ENCODE results near the gene LRRK2.
A peak's percentile ranks its signal among the peaks of the same experiment; 100 is the strongest.
"Not testable (repeated sequence)": the region's sequence is repeated elsewhere in the genome, so short reads cannot be mapped to it uniquely, and the experiment has no call there.

The LRRK2 gene

DNA sequence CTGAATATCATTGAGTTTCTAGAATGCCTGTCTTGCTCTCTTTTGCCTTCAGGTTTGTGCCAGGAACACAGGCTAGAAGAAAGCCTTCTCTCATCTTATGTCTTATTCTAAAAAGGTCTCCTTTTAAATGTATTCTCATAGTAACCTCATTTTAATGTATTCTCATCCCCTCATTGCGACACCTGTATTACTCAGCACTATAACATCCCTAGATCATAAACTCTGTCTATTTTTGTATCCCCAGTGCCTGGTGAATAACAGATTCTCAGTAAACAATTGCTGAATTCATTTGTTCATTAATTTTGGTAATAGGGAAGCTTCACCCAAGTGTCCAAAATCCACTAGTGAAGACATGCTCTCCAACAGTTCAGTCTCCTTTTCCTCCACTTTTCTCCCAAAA is 8.8 kb upstream of the LRRK2 start:
- peak; percentile 19 for DNase-seq

DNA sequence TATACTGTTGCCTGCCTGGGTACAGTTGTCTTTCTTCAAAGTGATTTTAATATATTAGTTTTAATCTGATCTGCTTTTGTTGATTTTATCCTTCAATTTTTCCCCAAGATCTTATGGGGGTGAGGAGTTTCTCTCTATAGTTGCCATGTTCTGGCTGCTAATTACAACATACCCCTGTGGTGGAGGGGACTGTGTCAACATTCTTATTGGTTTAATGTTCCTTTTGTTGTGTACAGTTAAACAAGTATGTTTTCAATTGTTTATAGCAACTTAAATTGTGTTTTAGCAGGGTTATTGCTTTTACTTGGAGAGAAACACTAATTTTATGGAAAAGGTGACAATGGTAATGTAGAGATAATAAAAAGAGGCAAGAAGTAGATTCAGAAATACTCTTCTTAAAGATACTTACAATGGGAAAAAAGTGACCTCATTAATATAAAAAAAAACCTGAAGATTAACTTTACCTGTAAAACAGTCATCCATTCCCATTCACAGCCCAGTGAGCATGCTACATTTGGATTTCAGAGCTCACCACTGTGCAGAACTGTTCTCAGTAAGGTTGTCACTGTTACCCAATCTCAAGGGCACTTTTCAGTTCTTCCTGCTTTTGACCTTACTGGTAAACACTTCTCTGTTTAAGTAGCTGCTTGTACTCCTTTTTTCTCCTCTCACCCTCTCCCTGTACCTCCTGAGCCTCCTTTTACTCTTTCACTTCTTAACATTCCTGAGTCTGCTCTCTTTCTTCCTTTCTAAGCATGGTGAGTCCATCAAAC is 8.1 kb upstream of the LRRK2 start:
- DNase-seq, result no peak

DNA sequence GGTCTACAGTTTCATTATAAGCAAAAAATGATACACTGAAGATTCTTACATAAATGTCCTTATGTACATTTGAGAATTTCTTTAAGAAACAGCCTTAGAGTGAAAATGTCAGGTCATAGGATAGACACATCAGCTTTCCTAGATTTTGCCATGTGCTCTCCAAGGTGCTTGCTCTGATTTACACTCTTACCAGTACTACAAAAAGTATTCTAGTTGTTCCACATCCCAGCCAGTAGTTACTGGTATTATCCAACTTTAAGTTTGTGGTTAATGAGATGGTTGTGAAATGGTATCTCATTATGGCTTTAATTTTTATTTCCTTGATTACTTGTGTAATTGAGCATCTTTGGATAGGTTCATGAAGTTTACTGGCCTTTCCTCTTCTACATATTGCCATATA is 5.0 kb upstream of the LRRK2 start:
- no peak for DNase-seq

GRCh38 chr12:40222247-40222646 is 2.5 kb upstream of the LRRK2 start:
- no peak for DNase-seq

DNA sequence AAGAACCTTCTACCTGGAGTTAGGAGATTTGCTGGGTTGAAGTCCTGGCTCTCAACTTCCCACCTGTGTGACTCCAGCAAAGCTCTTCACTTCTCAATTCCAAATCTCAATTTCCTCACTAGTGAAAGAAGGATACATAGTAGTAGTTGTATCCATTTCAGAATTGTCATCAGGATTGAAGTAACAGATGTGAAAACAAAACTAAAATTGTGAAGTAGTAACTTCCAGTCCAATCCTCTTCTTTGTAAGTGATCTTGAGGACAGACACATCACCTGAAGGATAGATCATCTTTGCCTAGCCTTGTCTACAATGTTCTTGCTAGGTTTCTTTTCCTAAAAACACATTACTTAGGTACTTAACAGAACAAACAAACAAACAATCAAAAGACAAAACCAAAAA is 1.2 kb upstream of the LRRK2 start:
- DNase-seq, result no peak

DNA sequence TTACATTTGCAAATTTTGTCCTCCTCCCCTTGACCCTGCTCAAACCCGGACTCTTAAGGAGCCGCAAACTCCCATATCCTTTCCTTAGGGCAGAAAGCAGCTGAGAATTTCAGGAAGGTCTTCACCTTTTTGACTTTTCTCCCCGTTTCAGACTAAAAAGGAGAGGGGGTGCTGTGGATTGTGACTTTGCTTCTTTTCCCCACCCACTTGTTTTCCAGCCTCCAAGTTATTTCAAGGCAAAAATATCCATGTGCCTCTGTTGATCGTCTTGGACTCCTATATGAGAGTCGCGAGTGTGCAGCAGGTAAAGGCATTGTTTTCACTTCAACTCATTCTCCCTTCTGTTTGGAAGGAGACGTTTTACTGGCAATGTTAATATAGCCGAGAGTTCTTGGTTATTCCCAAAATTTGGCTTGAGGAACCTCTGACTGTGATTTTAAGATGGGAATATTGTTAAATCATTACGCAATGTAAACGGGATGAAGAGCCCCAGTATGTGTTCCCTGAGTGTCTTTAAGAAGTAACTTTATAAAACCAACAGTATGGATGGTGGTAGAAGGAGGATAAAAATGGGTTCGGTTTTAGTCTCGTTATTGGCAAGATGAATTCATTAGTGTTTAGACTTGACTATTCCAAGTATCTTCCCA is 663 bp downstream of the LRRK2 start:
- no peak for DNase-seq

- DNase-seq, result no peak
These were observed 1.3 kb downstream of the LRRK2 start for GRCh38 chr12:40225984-40226602.

- peak; percentile 56 for DNase-seq
These were observed 1.9 kb downstream of the LRRK2 start for GRCh38 chr12:40226705-40227104.

DNA sequence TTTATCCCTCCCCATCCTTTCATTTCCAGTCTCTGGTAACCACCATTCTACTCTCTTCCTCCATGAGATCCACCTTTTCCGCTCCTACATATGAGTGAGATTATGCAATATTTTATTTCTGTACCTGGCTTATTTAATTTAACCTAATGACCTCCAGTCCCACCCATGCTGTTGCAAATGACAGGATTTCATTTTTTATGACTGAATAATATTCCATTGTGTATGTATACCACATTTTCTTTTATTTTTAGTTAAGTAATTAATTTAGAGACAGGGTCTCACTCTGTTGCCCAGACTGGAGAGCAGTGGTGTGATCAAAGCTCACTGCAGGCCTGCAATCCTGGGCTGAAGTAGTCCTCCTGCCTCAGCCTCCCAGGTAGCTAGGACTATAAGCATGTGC is 2.6 kb downstream of the LRRK2 start:
- no peak for DNase-seq

- DNase-seq, result no peak
These were observed 3.9 kb downstream of the LRRK2 start for GRCh38 chr12:40228727-40229126.

- DNase-seq, result no peak
These were observed 5.2 kb downstream of the LRRK2 start for GRCh38 chr12:40229690-40230651.

- no peak for DNase-seq
These were observed 7.8 kb downstream of the LRRK2 start for GRCh38 chr12:40232602-40233001.

DNA sequence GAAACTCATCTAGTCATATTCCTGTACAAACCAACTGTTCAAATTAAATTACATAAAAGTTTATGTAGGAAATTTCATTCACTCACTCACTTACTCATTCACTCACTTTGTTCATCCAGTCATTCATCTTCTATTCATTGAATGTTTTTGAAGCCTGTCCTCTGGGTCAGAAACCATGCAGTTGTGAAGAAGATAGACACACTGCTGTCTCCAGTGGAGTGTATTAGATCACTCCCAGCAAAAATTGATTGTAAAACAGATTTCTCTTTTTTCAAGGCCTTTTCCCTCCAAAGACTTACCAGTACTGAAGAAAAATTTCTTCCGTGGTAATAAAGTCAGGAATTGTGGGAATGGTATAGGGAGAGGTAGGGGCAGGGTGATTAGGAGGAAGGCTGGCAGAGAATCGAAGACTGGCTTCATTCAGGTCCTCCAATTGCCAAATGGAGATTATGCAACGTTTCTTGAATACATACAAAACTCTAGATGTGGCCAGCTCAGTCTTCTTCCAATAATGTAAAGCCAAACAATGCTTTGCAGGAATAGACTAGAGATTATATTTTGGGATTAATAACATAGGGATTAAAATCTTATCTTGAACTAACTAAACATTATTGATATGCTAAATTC is 9.1 kb downstream of the LRRK2 start:
- DNase-seq, result no peak

GRCh38 chr12:40236357-40236850 is 11.6 kb downstream of the LRRK2 start:
- no peak for DNase-seq

DNA sequence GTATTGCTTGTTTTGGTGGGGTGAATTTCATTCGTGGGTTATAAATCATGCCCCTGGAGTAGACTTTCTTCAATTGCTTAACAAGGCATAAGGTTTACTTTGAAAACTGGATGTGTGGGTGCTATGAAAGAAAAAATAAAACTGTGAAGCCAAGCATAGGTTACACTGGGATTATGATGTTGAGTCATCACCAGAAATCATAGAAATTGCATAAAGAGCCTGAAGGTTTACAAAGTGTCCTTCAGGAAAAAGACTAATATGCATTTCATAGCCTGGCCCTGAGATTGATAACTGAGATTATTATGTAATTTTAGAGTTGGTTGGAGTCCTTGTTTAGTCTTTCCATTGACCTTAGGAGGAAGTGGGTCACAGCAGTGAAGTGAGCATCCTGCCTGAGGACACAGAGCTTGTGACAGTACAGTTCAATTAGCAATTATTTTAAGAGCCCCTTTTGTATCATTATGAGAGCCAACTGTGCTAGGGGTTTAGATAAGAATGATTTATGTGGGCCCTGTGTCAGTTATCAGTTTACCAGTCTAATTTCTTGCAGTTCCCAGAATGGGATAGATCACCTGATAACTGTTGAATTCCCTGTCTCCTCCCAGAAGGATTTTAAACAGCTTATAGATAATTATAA is 13.6 kb downstream of the LRRK2 start:
- peak; percentile 18 for DNase-seq

GRCh38 chr12:40238979-40239378 is 14.2 kb downstream of the LRRK2 start:
- DNase-seq, result no peak

GRCh38 chr12:40240779-40241178 is 16.0 kb downstream of the LRRK2 start:
- no peak for DNase-seq

GRCh38 chr12:40241741-40242140 is 16.9 kb downstream of the LRRK2 start:
- DNase-seq, result no peak

GRCh38 chr12:40244526-40245156 is 19.8 kb downstream of the LRRK2 start:
- not testable (repeated sequence) for DNase-seq

DNA sequence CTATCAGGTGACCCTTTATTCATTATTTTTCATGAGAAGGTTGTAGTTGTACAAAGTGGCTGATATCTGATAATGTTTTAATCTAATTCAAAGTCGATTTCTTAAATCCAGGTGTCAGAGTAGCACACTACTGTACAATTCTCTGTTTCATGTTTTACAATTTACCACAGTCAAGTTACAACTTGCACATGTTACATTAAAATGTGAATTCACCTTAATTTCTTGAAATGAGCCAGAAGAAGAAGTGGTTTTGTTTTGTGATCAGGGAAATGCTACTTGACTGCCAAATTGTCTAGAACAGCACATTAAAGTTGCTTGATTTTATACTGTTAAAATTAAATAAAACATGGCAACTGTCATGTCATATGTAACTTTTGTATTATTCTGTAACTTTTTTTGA is 23.2 kb downstream of the LRRK2 start:
- DNase-seq, result no peak

DNA sequence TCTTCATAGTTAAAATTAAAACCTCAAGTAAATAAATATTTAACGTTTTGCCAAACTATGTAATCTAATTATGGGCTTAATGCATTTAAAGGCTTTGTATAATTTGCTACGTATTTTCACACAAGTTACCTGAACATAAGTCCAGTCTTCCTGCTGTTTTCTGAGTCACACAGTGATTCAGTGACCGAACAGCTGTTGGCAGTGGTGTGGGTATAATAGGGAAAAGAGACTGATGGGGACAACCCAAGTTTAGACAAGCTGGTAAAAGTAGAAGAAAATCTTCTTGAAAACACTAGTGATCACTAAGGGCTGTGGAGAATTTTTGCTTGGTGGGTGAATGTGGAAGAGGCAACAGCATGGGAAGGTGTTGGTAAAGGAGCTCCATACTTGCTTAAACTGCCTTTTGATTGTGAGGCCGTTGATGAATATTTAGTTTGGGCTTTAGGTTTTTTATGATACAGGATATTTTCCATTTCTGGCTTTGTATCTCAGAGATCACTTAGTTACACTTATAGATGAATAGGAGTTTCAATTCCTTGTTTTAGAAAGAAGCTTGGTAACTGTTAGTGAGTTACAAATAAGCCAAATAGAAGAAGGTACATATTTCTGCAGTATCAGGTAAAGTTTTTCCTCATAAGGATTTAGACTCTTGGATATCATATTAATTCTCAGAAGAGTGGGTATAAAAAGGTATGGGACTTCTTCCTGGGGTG is 23.9 kb downstream of the LRRK2 start:
- no peak for DNase-seq

Data from NCI-H226 (cell line).